Erythroblast (primary cell): ENCODE measurements around the gene CYP3A5.
A peak's percentile ranks its signal among the peaks of the same experiment; 100 is the strongest.
"Not testable (repeated sequence)": the region's sequence is repeated elsewhere in the genome, so short reads cannot be mapped to it uniquely, and the experiment has no call there.

ENCODE experiments used
- DNase-seq, 2 experiments: peaks; one replicate each; lab custom pipeline; 2025; lab: John Stamatoyannopoulos, UW
- GATA1 ChIP-seq: IDR thresholded peaks from 2 replicates; pipeline ENCODE4 v1.6.1; 2011; ENCODE audit warnings: low read depth, mild to moderate bottlenecking, control low read depth, low read length, moderate library complexity
- POLR2A ChIP-seq: IDR thresholded peaks from 2 replicates; pipeline ENCODE4 v1.6.1; 2011; ENCODE audit warnings: mild to moderate bottlenecking, low read length

Gene CYP3A5

DNA sequence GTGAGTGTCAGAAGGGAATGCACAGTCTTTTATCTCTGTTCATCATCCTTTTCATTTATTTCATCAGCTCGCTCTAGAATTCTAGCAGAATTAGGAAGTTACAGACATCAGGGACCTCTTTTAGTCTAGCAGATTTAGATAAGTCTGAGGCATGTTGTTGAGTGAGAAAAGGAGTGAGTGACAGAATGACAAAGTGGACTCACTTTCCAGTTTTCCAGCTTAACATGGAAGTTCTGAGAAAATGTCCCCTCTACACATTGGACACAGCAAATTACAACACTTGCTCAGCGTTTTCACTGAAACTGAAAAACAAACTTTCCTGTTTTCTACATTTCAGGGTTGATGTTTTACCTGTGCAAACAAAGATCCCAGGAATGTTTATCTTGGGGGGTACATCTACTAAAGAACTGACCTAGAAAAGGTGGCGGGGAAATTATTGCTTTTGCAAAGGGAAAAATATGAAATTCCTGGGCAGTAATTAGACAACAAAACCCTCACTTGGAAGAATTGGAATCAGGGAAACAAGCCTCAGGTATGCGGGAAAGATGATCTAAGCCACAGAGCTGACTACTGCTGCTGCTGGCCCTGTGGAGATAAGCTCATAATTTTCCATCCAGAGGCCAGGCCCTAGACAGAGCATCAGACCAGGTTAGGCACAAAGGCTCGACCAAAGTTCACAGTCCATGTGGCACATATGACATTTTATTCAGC lies 14.6 kb upstream of the CYP3A5 start:
- DNase-seq, result peak; percentile 25 to 48
- TF ChIP-seq POLR2A (no peak), GATA1 (no peak)

- TF ChIP-seq GATA1, result peak; percentile 85
- no peak for TF ChIP-seq POLR2A
- DNase-seq, result peak; percentile 84 to 94
Observed at GRCh38 chr7:99693427-99694200, 13.8 kb upstream of the CYP3A5 start.

- TF ChIP-seq POLR2A (no peak), GATA1 (no peak)
Observed at GRCh38 chr7:99693100-99693426, 13.3 kb upstream of the CYP3A5 start.

DNA sequence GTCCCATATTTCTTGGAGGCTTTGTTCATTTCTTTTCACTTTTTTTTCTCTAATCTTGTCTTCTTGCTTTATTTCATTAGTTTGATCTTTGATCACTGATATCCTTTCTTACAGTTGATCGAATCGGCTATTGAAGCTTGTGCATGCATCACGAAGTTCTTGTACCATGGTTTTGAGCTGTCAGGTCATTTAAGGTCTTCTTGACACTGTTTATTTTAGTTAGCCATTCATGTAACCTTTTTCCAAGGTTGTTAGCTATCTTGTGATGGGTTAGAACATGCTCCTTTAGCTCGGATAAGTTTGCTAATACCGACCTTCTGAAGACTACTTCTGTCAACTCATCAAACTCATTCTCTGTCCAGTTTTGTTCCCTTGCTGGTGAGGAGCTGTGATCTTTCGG lies 12.8 kb upstream of the CYP3A5 start:
- not testable (repeated sequence) for DNase-seq

More at GRCh38 chr7:99693100-99693426, 13.3 kb upstream of the CYP3A5 start:
- DNase-seq, result no peak

- peak; percentile 18 to 54 for DNase-seq
Observed at GRCh38 chr7:99691658-99692057, 11.9 kb upstream of the CYP3A5 start.

DNA sequence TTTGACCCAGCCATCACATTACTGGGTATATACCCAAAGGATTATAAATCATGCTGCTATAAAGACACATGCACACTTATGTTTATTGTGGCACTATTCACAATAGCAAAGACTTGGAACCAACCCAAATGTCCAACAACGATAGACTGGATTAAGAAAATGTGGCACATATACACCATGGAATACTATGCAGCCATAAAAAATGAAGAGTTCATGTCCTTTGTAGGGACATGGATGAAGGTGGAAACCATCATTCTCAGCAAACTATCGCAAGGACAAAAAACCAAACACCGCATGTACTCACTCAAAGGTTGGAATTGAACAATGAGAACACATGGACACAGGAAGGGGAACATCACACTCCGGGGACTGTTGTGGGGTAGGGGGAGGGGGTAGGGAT lies 11.1 kb upstream of the CYP3A5 start:
- not testable (repeated sequence) for DNase-seq

- peak; percentile 70 to 86 for DNase-seq
Observed at GRCh38 chr7:99685871-99686608, 6.2 kb upstream of the CYP3A5 start.

GRCh38 chr7:99685129-99685758 lies 5.4 kb upstream of the CYP3A5 start:
- TF ChIP-seq GATA1 (no peak), POLR2A (no peak)
- DNase-seq, result no peak

GRCh38 chr7:99679032-99679399 lies 780 bp downstream of the CYP3A5 start:
- no peak for DNase-seq
- TF ChIP-seq POLR2A, result no peak
- no peak for TF ChIP-seq GATA1

DNA sequence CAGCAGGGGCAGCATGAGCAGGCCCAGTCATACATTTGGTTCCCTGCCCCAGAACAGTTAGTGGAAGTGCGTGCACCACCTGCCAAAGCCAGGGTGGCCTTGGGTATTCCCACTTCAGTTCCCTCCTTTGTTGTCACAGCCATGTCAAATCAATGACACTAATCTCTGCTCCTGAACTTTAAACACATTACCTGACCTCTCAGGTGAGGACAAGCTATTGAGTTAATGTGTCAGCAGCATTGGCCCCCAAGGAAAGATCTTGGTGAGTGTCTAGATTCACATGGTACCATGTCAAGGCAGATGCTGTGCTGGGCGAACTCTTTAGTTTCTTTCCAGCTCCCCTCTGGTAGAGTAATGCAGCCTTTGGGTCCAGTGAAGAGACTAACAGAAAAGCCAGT lies 2.1 kb downstream of the CYP3A5 start:
- no peak for DNase-seq
- TF ChIP-seq POLR2A (no peak), GATA1 (no peak)

GRCh38 chr7:99677013-99677647 lies 2.7 kb downstream of the CYP3A5 start:
- TF ChIP-seq GATA1 (no peak), POLR2A (no peak)
- DNase-seq, result peak in 1 of 2 experiments; percentile 11

- DNase-seq, result no peak
- TF ChIP-seq POLR2A (no peak), GATA1 (no peak)
Observed at GRCh38 chr7:99674995-99675742, 4.6 kb downstream of the CYP3A5 start.

DNA sequence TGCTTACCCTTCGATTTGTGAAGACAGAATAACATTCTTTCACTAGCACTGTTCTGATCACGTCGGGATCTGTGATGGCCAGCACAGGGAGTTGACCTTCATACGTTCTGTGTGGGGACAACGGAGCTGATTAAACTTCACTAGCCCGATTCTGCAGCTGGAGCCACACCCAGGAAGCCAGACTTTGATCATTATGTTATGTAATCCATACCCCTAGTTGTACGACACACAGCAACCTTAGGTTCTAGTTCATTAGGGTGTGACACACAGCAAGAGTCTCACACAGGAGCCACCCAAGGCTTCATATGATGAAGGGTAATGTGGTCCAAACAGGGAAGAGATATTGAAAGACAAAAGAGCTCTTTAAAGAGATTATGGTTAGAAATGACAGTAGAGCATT lies 7.2 kb downstream of the CYP3A5 start:
- TF ChIP-seq GATA1, result no peak
- no peak for TF ChIP-seq POLR2A
- DNase-seq, result no peak

DNA sequence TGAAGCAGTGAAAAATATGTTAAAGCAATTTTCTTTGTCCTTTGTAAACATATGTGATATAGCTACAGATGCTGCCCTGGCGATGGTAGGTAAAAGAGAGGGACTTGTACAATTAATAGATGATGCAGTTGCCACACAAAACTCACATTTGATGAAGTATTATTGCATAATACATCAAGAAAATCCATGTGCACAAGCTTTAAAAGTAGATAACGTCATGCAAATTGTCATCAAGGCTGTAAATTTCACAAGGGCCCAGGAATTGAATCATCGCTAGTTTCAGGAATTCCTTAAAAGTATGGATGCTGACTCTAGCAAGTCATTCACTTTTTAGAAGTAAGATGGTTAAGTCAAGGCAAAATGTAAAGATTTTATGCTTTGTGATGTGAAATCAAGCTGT lies 10.0 kb downstream of the CYP3A5 start:
- DNase-seq, result no peak
- TF ChIP-seq GATA1, result no peak
- TF ChIP-seq POLR2A, result no peak
